Lung (tissue), 12 donors: ENCODE results near the gene CARM1. TPM values are rescaled to one million over a fixed set of nuclear protein-coding genes. Genes with fewer than 3 reads are reported as not detected.

Experiments
- ATAC-seq: fragments of 200-7000 bp; cut with Tn5 transposase; one replicate; pipeline ENCODE4 v1.9.1; 2020; ENCODE audit warnings: moderate number of reproducible peaks; ENCODE audit not compliant: insufficient read depth, low FRiP score
- DNase-seq, 3 donors: peaks; one replicate each; pipeline ENCODE4 v3.0.0-alpha.2; 2013 to 2017
- H3K27ac ChIP-seq, 2 donors: one replicate each; pipeline ENCODE4 v1.5.1; 2013; ENCODE audit warnings: mild to moderate bottlenecking in 2 of 2, moderate library complexity in 2 of 2, control low read depth in 1 of 2, inconsistent platforms in 1 of 2, low read depth in 1 of 2, low read length in 1 of 2
- H3K27me3 ChIP-seq, 3 donors: one replicate each; pipeline ENCODE4 v1.5.1; 2013; ENCODE audit warnings: low read length in 2 of 3; ENCODE audit not compliant: control insufficient read depth in 3 of 3, insufficient read depth in 3 of 3
- H3K36me3 ChIP-seq, 4 donors: one replicate each; pipeline ENCODE4 v1.5.1; 2013; ENCODE audit warnings: low read length in 4 of 4, mild to moderate bottlenecking in 1 of 4, moderate library complexity in 1 of 4; ENCODE audit not compliant: control insufficient read depth in 4 of 4, insufficient read depth in 4 of 4
- H3K4me1 ChIP-seq, 5 donors: one replicate each; pipeline ENCODE4 v1.5.1; 2013; ENCODE audit warnings: low read length in 5 of 5, mild to moderate bottlenecking in 2 of 5, moderate library complexity in 1 of 5; ENCODE audit not compliant: control insufficient read depth in 5 of 5, insufficient read depth in 5 of 5
- H3K4me3 ChIP-seq: one replicate; pipeline ENCODE4 v1.5.1; 2013; ENCODE audit warnings: mild to moderate bottlenecking, control low read depth, moderate library complexity
- H3K9ac ChIP-seq, 2 donors: one replicate each; pipeline ENCODE4 v1.5.1; 2013; ENCODE audit warnings: low read length in 2 of 2, control low read depth in 1 of 2; ENCODE audit not compliant: insufficient read depth in 1 of 2
- H3K9me3 ChIP-seq, 4 donors: one replicate each; pipeline ENCODE4 v1.5.1; 2013; ENCODE audit warnings: low read length in 3 of 4, mild to moderate bottlenecking in 1 of 4, moderate library complexity in 1 of 4; ENCODE audit not compliant: control insufficient read depth in 4 of 4, insufficient read depth in 3 of 4
- WGBS, 2 donors: extraction: QIAGEN DNeasy Blood & Tissue Kit; methylation state at CpG; one replicate each; pipeline ENCODE4 v1.1.7; 2013; 5-methylcytosine and 5-hydroxymethylcytosine counted together
- polyA plus RNA-seq, 2 donors: library from polyadenylated mRNA; stranded (reverse); fragments of 200-250 nt; gene quantifications; one replicate each; pipeline ENCODE4 v1.2.1, GENCODE V29; 2013
- total RNA-seq, 2 donors: library from RNA; depleted of rRNA in 1 of 2; stranded (reverse); fragments of >200 nt in 1 of 2; gene quantifications; one replicate each; pipeline ENCODE4 v1.2.1, GENCODE V29; 2014 to 2021
- TF ChIP-seq, protein P1 (sequence below): IDR thresholded peaks from 2 replicates; pipeline ENCODE4 v1.5.1; 2012; ENCODE audit warnings: mild to moderate bottlenecking; ENCODE audit errors: control extremely low read depth, extremely low read depth
- donor health status: control.
- donor health status: control.
- donor health status: Bipolar disorder and iron deficiency.
- donor health status: healthy.
- donor health status: DM: yes; HTN: yes; CAD: no.

CARM1 gene
- total and polyA plus RNA-seq, 4 donors = 19.9 to 35.5 (median 27.9) TPM

DNA sequence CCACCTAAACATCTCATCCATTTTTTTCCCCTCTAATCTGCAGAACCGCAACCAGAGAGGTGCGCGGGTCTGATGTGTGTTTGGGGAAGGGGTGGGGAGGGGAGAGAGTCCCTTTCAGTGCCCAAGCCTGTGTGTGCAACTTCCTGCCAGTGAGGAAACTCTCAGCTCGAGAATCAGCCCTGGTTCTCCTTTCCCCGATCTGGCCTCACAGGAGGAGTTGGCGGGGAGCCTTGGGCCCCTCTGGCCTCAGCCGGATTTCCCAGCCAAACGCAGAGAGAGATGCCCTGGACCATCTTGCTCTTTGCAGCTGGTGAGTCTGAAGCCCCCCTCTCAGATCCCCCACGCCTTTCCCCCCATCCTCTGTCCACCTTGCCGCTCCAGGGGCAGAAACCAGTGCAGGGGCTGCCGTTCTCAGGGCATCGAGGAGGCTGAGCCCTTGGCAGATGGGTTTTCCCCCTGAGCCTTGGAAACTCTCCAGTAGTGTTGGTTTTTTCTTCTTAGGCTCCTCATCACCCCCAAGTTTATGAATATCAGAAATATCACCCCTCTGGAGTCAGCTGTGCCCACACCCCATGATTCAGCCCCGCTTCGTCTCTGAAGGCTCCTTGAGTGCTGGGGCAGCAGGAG lies 23.0 kb upstream of the CARM1 start, which contains the start of gene C19orf38:
Gene C19orf38, plus strand, starts transcription at position 186 of the 627 bp plus-strand sequence. Its CDS starts 94 bp downstream, at position 280.
- peaks cover 0 to 4% (median 0%) of the 10 kb centered on the region in 4 donors for H3K9me3 ChIP-seq
- H3K4me1 ChIP-seq = peaks cover 0 to 8% (median 0%) of the 10 kb centered on the region in 5 donors
- no peak for ATAC-seq
- 16 to 36% methylated on average over 14 of the region's 14 CpGs for WGBS, 2 donors
- H3K36me3 ChIP-seq = no peaks in the 10 kb centered on the region
- no peak within 1 kb of the TSS for H3K9ac ChIP-seq
- peak; percentile 73 to 92 (median 79) for DNase-seq
- no peak within 1 kb of the TSS for H3K4me3 ChIP-seq
- H3K27ac ChIP-seq = peak within 1 kb of the TSS in 1 of 2 donors; percentile 1
- TF ChIP-seq, protein P1, sequence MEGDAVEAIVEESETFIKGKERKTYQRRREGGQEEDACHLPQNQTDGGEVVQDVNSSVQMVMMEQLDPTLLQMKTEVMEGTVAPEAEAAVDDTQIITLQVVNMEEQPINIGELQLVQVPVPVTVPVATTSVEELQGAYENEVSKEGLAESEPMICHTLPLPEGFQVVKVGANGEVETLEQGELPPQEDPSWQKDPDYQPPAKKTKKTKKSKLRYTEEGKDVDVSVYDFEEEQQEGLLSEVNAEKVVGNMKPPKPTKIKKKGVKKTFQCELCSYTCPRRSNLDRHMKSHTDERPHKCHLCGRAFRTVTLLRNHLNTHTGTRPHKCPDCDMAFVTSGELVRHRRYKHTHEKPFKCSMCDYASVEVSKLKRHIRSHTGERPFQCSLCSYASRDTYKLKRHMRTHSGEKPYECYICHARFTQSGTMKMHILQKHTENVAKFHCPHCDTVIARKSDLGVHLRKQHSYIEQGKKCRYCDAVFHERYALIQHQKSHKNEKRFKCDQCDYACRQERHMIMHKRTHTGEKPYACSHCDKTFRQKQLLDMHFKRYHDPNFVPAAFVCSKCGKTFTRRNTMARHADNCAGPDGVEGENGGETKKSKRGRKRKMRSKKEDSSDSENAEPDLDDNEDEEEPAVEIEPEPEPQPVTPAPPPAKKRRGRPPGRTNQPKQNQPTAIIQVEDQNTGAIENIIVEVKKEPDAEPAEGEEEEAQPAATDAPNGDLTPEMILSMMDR = no peak
- H3K27me3 ChIP-seq = no peaks in the 10 kb centered on the region

DNA sequence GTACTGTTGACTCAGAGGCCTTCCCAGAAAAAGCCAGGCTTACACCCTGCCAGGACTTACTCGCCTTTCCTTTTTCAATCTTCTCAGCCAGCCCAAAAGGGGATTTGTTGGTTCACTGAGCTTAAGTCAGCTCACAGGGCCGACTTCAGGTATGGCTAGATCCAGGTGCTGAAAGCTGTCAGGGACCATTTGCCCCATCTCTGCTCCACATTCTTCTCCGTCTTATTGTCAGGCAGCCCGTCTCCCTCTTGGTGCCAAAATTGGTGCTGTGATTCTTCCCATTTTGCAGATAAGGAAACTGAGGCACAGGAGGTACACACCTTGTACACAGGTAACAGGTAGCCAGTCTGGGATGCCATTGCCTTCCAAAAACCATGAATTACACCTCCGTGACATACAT lies 20.7 kb upstream of the CARM1 start:
- WGBS, 2 donors = 88 to 93% methylated on average over 5 of the region's 5 CpGs
- Histone ChIP-seq H3K36me3 (no peaks in the 10 kb centered on the region), H3K9me3 (peaks cover 0 to 4% (median 0%) of the 10 kb centered on the region in 4 donors), H3K27me3 (no peaks in the 10 kb centered on the region), H3K27ac (no peak overlapping the region), H3K4me1 (peaks cover 0 to 8% (median 0%) of the 10 kb centered on the region in 5 donors), H3K9ac (no peak overlapping the region), H3K4me3 (no peak overlapping the region)
- DNase-seq = no peak
- TF ChIP-seq, protein P1 = no peak
- no peak for ATAC-seq

DNA sequence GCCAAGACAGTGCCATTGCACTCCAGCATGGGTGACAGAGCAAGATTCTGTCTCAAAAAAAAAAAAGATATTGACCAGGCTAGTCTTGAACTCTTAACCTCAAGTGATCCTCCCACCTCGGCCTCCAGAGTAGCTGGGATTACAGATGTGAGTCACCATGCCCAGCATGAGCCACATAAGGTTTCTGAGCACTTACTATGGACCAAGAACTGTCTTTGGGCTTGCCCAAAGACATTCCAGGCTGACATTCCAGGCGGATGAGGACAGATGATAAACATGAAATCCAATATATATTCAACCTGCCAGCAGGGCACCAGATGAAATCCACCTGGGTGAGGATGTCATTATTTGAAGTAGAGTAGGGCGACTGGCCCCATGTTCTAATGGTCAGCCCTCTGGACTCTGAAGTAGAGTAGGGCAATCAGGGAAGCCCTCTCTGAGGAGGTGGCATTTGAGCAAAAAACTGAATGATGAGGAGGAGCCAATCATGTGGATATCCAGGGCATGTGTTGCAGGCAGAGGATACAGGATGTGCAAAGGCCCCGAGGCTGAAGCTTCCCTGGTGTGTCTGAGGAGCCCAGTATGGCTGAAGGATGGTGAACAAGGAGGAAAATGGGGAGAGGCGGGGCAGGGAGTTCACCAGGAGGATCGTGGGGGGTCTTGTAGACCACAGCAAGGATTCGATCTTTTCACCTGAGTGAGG lies 19.1 kb upstream of the CARM1 start:
- H3K27ac ChIP-seq = no peak overlapping the region
- no peak overlapping the region for H3K9ac ChIP-seq
- no peak for ATAC-seq
- peaks cover 0 to 8% (median 0%) of the 10 kb centered on the region in 5 donors for H3K4me1 ChIP-seq
- WGBS, 2 donors = 83 to 87% methylated on average over 7 of the region's 7 CpGs
- no peaks in the 10 kb centered on the region for H3K27me3 ChIP-seq
- H3K4me3 ChIP-seq = no peak overlapping the region
- H3K36me3 ChIP-seq = no peaks in the 10 kb centered on the region
- no peaks in the 10 kb centered on the region for H3K9me3 ChIP-seq
- TF ChIP-seq, protein P1 = no peak
- no peak for DNase-seq
